SK-N-SH (cell line): ENCODE measurements around the gene SLC25A21. TPM values are rescaled to one million over a fixed set of nuclear protein-coding genes. Genes with fewer than 3 reads are reported as not detected.

Experiments used
- CTCF ChIA-PET: fragments of 300-600, 350-600 bp; formaldehyde crosslinking; extraction: SDS; loops from one replicate; lab custom pipeline; 2021; lab: Yijun Ruan, JAX
- POLR2A ChIA-PET: fragments of 350-600 bp; sonication (Branson Sonifier 250); formaldehyde crosslinking; extraction: SDS; loops from one replicate; lab custom pipeline; 2020; ENCODE audit warnings: antibody characterized with exemption, inconsistent platforms; lab: Yijun Ruan, JAX
- DNase-seq: peaks from one replicate; pipeline ENCODE4 v3.0.0; 2012
- H2AFZ ChIP-seq: fragments of 200-600 bp; sonication (generic); 2 replicates; pipeline ENCODE4 v1.8.1; 2016; ENCODE audit warnings: antibody characterized with exemption, mild to moderate bottlenecking, low read depth
- H3F3A ChIP-seq: fragments of 200-600 bp; sonication (generic); replicated peaks from 2 replicates; pipeline ENCODE3; 2016; ENCODE audit warnings: antibody characterized with exemption, mild to moderate bottlenecking; ENCODE audit not compliant: insufficient read depth
- H3K27ac ChIP-seq, 2 experiments: fragments of 200-500 bp in 1 of 2; fragments of 200-600 bp in 1 of 2; sonication (Bioruptor generic) in 1 of 2; sonication (generic), shearing (Covaris generic) in 1 of 2; 2 replicates each; pipeline versions ENCODE4 v1.5.1 to v1.6.1; 2014 to 2016; ENCODE audit warnings: low read depth in 2 of 2, inconsistent platforms in 1 of 2, low read length in 1 of 2, mild to moderate bottlenecking in 1 of 2, mixed read lengths in 1 of 2
- H3K27me3 ChIP-seq: fragments of 200-600 bp; sonication (generic), shearing (Covaris generic); 2 replicates; pipeline ENCODE4 v1.6.1; 2016; ENCODE audit warnings: mixed run types; ENCODE audit not compliant: insufficient read depth
- H3K36me3 ChIP-seq, 2 experiments: fragments of 200-500 bp in 1 of 2; fragments of 200-600 bp in 1 of 2; sonication (Bioruptor generic) in 1 of 2; sonication (generic) in 1 of 2; replicated peaks in 1 of 2; 2 replicates each; pipeline versions ENCODE3 to v1.5.1; 2014 to 2016; ENCODE audit warnings: low read length in 1 of 2, mild to moderate bottlenecking in 1 of 2; ENCODE audit not compliant: insufficient read depth in 2 of 2, control insufficient read depth in 1 of 2
- H3K4me1 ChIP-seq, 2 experiments: fragments of 200-500 bp in 1 of 2; fragments of 200-600 bp in 1 of 2; sonication (Bioruptor generic) in 1 of 2; sonication (generic), shearing (Covaris generic) in 1 of 2; 2 replicates each; pipeline versions ENCODE4 v1.5.1 to v1.6.1; 2014 to 2016; ENCODE audit warnings: low read depth in 1 of 2, low read length in 1 of 2, mixed run types in 1 of 2; ENCODE audit not compliant: insufficient read depth in 2 of 2, control insufficient read depth in 1 of 2
- H3K4me2 ChIP-seq: fragments of 200-600 bp; sonication (generic), shearing (Covaris generic); 2 replicates; pipeline ENCODE4 v1.6.1; 2017; ENCODE audit warnings: mixed run types
- H3K4me3 ChIP-seq, 2 experiments: fragments of 200-500 bp in 1 of 2; fragments of 200-600 bp in 1 of 2; sonication (Bioruptor generic) in 1 of 2; sonication (generic), shearing (Covaris generic) in 1 of 2; 2 replicates each; pipeline versions ENCODE4 v1.5.1 to v1.8.1; 2014 to 2016; ENCODE audit warnings: low read depth in 2 of 2, inconsistent platforms in 1 of 2, low read length in 1 of 2, mild to moderate bottlenecking in 1 of 2, mixed read lengths in 1 of 2, moderate library complexity in 1 of 2
- H3K79me2 ChIP-seq: fragments of 200-600 bp; sonication (generic); 2 replicates; pipeline ENCODE4 v1.8.1; 2017; ENCODE audit warnings: mild to moderate bottlenecking; ENCODE audit not compliant: insufficient read depth
- H3K9ac ChIP-seq: fragments of 200-600 bp; sonication (generic); 2 replicates; pipeline ENCODE4 v1.6.1; 2017; ENCODE audit warnings: mixed run types
- H3K9me2 ChIP-seq: fragments of 200-600 bp; sonication (generic); 2 replicates; pipeline ENCODE4 v1.6.1; 2017; ENCODE audit warnings: mixed run types
- H3K9me3 ChIP-seq: fragments of 200-600 bp; sonication (generic); 2 replicates; pipeline ENCODE4 v1.6.1; 2017; ENCODE audit warnings: mixed run types, mild to moderate bottlenecking, moderate library complexity
- H4K20me1 ChIP-seq: fragments of 200-600 bp; sonication (generic); 2 replicates; pipeline ENCODE4 v1.6.1; 2017; ENCODE audit warnings: mild to moderate bottlenecking, mixed run types; ENCODE audit not compliant: insufficient read depth
- CHD2 ChIP-seq: fragments of 150-350 bp; IDR thresholded peaks from 2 replicates; pipeline ENCODE4 v1.6.1; 2018; ENCODE audit warnings: low read length; ENCODE audit not compliant: partially characterized antibody
- EP300 ChIP-seq, 2 experiments: IDR thresholded peaks; 2 replicates each; pipeline versions ENCODE4 v1.4.0 to v1.6.1; 2012; ENCODE audit warnings: borderline replicate concordance in 1 of 2, low read depth in 1 of 2, low read length in 1 of 2
- EZH2phosphoT487 ChIP-seq: fragments of 200-600 bp; sonication (generic); IDR thresholded peaks from 2 replicates; pipeline ENCODE4 v1.6.1; 2017; ENCODE audit warnings: low read depth, mixed run types, mild to moderate bottlenecking, antibody characterized with exemption, moderate library complexity, borderline replicate concordance
- FOSL2 ChIP-seq: IDR thresholded peaks from 2 replicates; pipeline ENCODE4 v1.4.0; 2012; ENCODE audit warnings: low read depth, mild to moderate bottlenecking, moderate library complexity, borderline replicate concordance
- GABPA ChIP-seq: IDR thresholded peaks from 2 replicates; pipeline ENCODE4 v1.4.0; 2012; ENCODE audit warnings: low read depth, mild to moderate bottlenecking
- MAX ChIP-seq: IDR thresholded peaks from 2 replicates; pipeline ENCODE4 v1.4.0; 2012; ENCODE audit warnings: low read depth
- MEF2A ChIP-seq: IDR thresholded peaks from 2 replicates; pipeline ENCODE4 v1.4.0; 2012; ENCODE audit warnings: low read depth, borderline replicate concordance
- MXI1 ChIP-seq: IDR thresholded peaks from 2 replicates; pipeline ENCODE4 v1.6.1; 2012; ENCODE audit warnings: mild to moderate bottlenecking, low read depth, low read length, improper control_type of control experiment
- NFIC ChIP-seq: IDR thresholded peaks from 2 replicates; pipeline ENCODE4 v1.4.0; 2012; ENCODE audit warnings: borderline replicate concordance
- PBX3 ChIP-seq: IDR thresholded peaks from 2 replicates; pipeline ENCODE4; 2012
- POLR2AphosphoS5 ChIP-seq: IDR thresholded peaks from 2 replicates; pipeline ENCODE4 v1.6.1; 2012; ENCODE audit warnings: low read depth, low read length
- RAD21 ChIP-seq: IDR thresholded peaks from 2 replicates; pipeline ENCODE4 v1.6.1; 2012; ENCODE audit warnings: mild to moderate bottlenecking, low read length
- RCOR1 ChIP-seq: fragments of 150-350 bp; IDR thresholded peaks from 2 replicates; pipeline ENCODE4 v1.6.1; 2017; ENCODE audit warnings: antibody characterized with exemption, low read length
- REST ChIP-seq: IDR thresholded peaks from 2 replicates; pipeline ENCODE4 v1.6.1; 2012; ENCODE audit warnings: mild to moderate bottlenecking, low read depth, low read length, moderate library complexity
- RXRA ChIP-seq: IDR thresholded peaks from 2 replicates; pipeline ENCODE4 v1.4.0; 2012; ENCODE audit warnings: low read depth, mild to moderate bottlenecking, borderline replicate concordance
- SIN3A ChIP-seq: IDR thresholded peaks from 2 replicates; pipeline ENCODE4 v1.6.1; 2012; ENCODE audit warnings: low read depth, mild to moderate bottlenecking, low read length, moderate library complexity, borderline replicate concordance
- TAF1 ChIP-seq: IDR thresholded peaks from 2 replicates; pipeline ENCODE4 v1.6.1; 2012; ENCODE audit warnings: low read depth, mild to moderate bottlenecking, low read length, moderate library complexity, borderline replicate concordance
- TEAD4 ChIP-seq: IDR thresholded peaks from 2 replicates; pipeline ENCODE4 v1.4.0; 2012; ENCODE audit warnings: mild to moderate bottlenecking, borderline replicate concordance; ENCODE audit not compliant: insufficient read depth
- YY1 ChIP-seq: IDR thresholded peaks from 2 replicates; pipeline ENCODE4 v1.4.0; 2012; ENCODE audit warnings: low read depth, mild to moderate bottlenecking
- WGBS: methylation state at CpG from one replicate; pipeline ENCODE4 v1.1.6; 2017; ENCODE audit warnings: low lambda C conversion rate; 5-methylcytosine and 5-hydroxymethylcytosine counted together
- polyA plus RNA-seq, 3 experiments: library from polyadenylated mRNA; depleted of rRNA; stranded (reverse); fragments of >200 nt; gene quantifications; 2 replicates each; pipeline ENCODE4 v1.2.3, GENCODE V29; 2012

SLC25A21 gene
- polyA plus RNA-seq, 1 of the 3 experiments (the other 2 are of a cell fraction) = not detected

GRCh38 chr14:37062191-37062803 lies 110.1 kb downstream of the SLC25A21 start:
- Histone ChIP-seq H2AFZ (no peak overlapping the region), H3K27ac (no peak overlapping the region), H3F3A (no peaks in the 10 kb centered on the region), H3K79me2 (no peaks in the 10 kb centered on the region), H3K4me3 (no peak overlapping the region), H3K9ac (no peak overlapping the region), H3K9me3 (no peaks in the 10 kb centered on the region), H4K20me1 (no peaks in the 10 kb centered on the region), H3K9me2 (no peaks in the 10 kb centered on the region), H3K36me3 (no peaks in the 10 kb centered on the region), H3K4me2 (no peak overlapping the region), H3K27me3 (no peaks in the 10 kb centered on the region), H3K4me1 (no peaks in the 10 kb centered on the region)
- no peak for DNase-seq
- no peak for TF ChIP-seq SIN3A
- no peak for TF ChIP-seq MXI1
- TF ChIP-seq TEAD4 = no peak
- TF ChIP-seq TAF1 = no peak
- TF ChIP-seq POLR2AphosphoS5 = no peak
- no peak for TF ChIP-seq EZH2phosphoT487
- no peak for TF ChIP-seq REST
- TF ChIP-seq MAX = no peak
- no peak for TF ChIP-seq MEF2A
- no peak for TF ChIP-seq NFIC
- no peak for TF ChIP-seq PBX3
- TF ChIP-seq EP300 (IDR thresholded peaks at IDR 0.05; ENCODE audit: borderline replicate concordance in 1 of 2, low read depth in 1 of 2, low read length in 1 of 2) = no peak
- no peak for TF ChIP-seq RAD21
- no peak for TF ChIP-seq FOSL2
- no peak for TF ChIP-seq RXRA
- no peak for TF ChIP-seq YY1
- no peak for TF ChIP-seq CHD2
- TF ChIP-seq RCOR1 = no peak
- TF ChIP-seq GABPA = no peak
- CTCF ChIA-PET = no interaction called here
- WGBS = 18% methylated on average over 4 of the region's 4 CpGs
- POLR2A ChIA-PET = no interaction called here
